ENCODE results near the gene TTLL1.
"Not testable (repeated sequence)": the region's sequence is repeated elsewhere in the genome, so short reads cannot be mapped to it uniquely, and the experiment has no call there.

The TTLL1 gene

DNA sequence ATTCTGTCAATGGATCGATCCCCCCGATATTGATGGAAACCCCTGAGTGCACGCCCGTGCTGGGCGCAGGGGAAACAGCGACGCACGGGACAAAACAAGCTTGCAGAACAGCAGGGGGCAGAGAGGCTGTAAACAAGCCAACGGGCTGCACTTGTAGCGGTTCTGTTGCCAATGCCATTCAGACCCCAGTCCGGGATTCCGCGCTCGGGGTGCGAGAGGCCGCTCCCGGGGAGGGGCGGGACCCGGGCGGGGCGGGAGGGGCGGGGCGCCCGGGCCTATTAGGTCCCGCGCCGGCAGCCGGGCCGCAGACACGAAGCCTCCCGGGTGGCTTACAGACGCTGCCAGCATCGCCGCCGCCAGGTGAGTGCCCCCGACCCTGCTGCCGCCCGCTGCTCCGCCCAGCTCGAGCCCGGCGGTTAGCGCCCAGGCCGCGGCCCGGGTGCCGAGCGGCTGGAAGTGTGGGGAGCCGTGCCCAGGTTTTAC is 21.3 kb upstream of the TTLL1 start, which contains the start of gene BIK:
BIK (plus strand) TSS at position 307 of the 483 bp plus-strand sequence. CDS start 13,273 bp downstream, outside the sequence.
- DNase-seq (ENCODE audit: low read depth in 2 of 2) = no peak

DNA sequence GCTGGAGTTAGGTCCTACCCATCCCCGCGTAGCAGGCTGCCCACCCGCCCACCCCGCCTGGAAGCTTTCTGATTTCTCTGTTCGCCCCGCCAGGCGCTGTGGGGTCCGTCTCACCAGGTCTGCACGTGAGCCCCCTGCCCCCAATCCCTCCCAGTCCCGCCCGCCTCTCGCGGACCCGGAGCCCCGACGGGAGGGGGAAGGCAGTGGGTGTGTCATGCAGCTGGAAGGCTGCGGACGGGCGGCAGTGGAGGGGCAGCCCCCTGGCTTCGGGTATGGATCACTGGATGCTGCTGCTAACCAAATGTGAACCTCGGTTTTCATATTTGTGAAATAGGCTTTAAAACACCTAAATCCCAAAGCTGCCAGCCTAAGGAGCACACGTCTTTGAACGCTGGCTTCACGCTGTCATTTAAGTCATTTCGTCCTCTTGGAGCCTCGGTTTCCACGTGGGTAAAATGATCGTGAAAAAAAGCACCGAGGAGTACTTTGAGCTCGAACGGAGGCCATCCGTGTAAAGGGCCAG is 20.8 kb upstream of the TTLL1 start:
- no peak for DNase-seq (ENCODE audit: low read depth in 2 of 2)

DNA sequence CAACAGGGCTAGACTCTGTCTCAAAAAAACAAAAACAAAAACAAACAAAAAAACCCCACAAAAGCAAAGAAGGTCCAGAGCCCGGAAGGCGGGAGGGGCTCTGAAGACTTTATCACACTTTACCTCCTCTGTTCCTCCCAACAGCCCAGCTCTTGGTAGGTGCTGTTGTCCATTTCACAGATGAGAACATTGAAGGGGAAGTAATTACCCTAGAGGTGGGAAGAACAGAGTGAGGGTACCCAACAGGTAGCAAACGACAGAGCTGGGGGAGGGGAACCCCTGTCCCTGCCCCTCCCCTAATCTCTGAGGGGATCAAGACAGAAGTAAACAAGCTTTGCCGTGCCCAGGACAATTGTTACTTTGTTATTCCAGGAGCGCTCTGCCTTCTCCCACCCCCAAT is 20.3 kb upstream of the TTLL1 start:
- no peak for DNase-seq (ENCODE audit: low read depth in 2 of 2)

DNA sequence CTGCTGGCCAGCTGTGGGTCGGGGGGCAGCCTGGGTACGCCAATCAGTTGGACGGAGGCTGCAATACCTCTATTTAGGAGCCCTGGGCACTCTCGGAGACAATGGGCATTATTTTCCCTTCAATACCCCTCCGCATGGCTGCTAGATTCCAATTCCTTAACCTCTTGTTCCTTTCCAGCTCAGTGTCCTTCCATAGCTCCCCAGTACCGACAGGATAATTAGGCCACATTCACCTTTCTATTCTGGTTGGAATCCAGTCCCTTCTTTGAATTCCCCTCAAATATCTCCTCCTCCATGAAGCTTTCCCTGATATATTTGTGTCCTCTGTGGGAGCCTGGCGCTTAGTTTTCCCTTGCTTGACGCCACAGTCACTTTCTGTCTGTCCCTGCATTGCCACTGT is 17.1 kb upstream of the TTLL1 start:
- no peak for DNase-seq (ENCODE audit: low read depth in 2 of 2)

DNA sequence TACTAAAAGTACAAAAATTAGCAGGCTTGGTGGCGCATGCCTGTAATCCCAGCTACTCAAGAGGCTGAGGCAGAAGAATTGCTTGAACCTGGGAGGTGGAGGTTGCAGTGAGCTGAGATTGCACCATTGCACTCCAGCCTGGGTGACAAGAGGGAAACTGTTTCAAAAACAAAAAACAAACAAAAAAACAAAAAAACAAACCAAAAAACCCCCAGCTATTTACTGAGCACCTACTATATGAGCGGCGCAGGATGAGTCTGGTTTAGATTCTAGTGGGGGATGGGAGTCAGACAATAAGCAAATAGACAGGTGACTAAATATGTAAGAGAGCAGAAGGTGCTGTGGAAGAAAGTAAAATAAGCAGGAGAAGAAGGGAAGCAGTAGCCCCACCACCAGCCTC is 15.8 kb upstream of the TTLL1 start:
- DNase-seq (ENCODE audit: low read depth in 2 of 2) = not testable (repeated sequence)

DNA sequence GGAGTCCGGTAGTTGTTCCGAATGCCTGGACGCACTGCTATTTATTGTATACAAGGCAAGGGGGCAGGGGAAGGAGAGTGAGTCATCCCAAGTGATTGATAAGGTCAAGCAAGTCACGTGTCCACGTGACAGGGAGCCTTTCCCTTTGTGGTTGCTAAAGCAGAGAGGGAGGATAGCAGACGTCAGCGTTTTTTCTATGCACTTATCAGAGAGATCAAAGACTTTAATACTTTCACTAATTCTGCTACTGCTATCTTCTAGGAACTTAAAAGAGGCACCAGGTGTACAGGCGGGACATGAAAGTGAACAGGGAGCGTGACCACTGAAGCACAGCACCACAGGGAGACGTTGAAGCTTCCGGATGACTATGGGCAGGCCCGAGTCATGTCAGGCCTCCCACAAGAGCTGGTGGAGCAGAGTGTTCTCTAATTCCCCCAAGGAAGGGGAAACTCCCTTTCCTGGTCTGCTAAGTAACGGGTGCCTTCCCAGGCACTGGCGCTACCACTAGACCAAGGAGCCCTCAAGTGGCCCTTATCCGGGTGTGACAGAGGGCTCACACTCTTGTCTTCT is 14.9 kb upstream of the TTLL1 start:
- DNase-seq (ENCODE audit: low read depth in 2 of 2) = not testable (repeated sequence)

DNA sequence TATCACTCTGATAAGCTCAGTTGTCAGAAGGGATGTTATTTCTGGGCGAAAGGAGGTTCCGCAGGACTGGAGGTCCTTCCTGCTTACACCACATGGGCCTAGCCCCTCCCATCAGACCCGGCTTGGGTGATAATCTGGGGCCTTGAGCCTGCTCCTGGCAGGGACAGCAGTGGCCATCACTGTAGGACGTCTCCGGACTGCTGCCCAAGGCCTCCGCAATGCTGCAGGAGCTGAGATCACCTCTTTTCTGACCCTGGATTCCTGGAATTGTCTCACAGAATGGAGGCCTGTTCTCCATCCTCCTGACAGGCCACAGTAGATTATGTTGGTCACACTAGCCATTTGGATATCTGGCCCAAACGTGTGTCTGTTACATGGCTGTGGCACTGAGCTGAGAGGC is 12.1 kb upstream of the TTLL1 start:
- DNase-seq (ENCODE audit: low read depth in 2 of 2) = no peak

DNA sequence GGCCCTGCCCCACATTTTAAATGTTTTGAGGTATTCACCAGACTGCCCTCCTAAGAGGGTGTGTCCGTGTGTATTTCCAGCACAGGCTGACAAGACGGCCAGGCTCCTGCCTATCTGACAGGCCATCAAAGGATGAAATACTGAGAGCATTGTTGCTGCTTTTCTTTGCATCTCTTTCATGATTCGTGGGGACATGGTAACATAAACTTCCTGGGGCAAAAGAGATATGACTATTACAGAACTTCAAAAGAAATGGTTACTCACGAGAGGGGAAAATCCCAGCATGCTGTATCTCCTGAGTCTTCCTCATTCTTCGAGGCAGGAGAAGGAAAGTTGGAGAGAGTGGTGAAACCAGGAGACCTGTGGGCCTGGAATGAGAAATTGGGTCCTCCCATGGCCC is 11.0 kb upstream of the TTLL1 start:
- DNase-seq (ENCODE audit: low read depth in 2 of 2) = no peak

DNA sequence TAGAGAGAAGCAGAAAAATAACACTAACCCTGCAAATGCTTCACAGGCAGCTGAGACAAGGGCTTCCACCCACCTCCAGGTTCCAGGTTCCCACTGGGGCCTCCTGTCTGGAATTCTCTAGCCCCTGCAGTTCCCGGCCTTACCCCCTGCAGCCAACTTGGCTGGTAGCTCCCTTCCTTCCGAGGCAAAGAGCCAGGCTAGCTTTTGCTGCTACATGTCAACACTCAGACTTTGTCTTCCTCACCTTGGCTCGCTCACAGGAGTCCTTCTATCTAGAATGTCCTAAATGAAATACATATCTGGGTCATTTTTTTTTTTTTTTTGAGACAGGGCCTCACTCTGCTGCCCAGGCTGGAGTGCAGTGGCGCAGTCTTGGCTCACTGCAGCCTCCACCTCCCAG is 9.9 kb upstream of the TTLL1 start:
- DNase-seq (ENCODE audit: low read depth in 2 of 2) = no peak

DNA sequence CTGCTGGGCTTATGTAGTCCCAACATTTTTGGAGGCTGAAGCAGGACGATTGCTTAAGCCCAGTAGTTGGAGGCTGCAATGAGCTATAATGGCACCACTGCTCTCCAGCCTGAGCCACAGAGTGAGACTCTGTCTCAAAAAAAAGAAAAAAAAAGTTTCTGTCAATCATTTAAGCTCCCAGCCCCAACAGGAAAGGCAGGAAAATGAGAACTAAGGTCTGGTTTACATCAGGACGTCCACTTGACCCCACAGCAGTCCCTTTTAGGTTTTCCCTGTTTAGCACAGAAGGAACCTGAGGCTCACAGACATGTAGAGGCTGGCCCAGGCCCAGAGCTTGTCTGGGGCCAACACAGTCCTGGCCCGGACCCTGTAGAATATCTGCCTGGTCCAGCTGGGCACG is 9.2 kb upstream of the TTLL1 start:
- DNase-seq (ENCODE audit: low read depth in 2 of 2) = no peak

DNA sequence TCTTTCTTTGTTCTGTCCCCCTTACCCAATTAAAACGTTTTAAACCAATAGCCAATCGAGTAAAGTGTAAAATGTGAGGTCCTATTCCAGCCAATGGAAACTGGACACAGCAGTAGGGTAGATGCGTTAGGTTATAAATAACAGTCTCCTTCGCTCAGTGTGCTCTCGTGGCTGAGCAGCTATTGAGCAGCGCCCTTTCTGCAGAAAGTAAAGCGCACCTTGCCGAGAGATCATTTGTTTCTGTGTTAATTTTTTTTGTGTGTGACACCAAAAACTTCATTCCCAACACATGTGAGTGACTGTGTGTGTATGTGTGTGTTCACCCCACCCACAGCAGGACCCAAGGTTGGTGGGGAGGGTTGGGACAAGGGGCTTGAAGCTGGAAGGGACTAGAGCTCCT is 7.2 kb upstream of the TTLL1 start:
- no peak for DNase-seq (ENCODE audit: low read depth in 2 of 2)

DNA sequence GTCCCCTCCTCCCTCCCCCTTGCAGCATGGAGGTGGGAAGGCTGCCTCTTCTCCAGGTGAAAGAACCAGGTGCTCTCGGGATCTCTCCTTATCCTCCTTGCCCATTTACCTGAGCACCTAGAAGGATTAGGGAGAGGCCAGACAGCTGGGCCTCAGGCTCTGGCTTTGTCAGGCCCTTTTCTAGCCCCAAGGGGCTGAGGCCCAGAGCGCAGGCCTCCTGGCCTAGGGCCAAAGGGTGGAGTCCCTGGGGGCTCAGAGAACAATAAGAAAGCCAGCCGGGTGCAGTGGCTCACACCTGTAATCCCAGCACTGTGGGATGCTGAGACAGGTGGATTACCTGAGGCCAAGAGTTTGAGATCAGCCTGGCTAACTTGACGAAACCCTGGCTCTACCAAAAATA is 5.4 kb upstream of the TTLL1 start:
- DNase-seq (ENCODE audit: low read depth in 2 of 2) = no peak

DNA sequence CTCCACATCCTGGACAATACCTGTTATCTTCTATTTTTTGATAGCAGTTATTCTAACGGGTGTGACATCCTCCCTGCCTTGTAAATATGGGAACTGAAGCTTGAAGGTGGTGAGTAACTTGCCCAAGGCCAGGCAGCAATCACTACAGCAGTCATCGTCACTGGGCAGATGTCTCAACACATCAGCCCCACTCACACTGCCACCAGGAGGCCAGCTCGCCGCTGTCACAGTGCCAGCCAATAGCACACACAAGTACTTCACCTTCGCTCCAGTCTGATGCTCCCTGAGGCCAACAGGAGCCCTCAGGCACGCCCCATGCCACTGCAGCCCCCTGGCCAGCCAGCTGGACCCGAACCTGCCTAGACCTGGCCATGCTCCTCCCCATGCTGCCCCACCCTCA is 4.9 kb upstream of the TTLL1 start:
- no peak for DNase-seq (ENCODE audit: low read depth in 2 of 2)

DNA sequence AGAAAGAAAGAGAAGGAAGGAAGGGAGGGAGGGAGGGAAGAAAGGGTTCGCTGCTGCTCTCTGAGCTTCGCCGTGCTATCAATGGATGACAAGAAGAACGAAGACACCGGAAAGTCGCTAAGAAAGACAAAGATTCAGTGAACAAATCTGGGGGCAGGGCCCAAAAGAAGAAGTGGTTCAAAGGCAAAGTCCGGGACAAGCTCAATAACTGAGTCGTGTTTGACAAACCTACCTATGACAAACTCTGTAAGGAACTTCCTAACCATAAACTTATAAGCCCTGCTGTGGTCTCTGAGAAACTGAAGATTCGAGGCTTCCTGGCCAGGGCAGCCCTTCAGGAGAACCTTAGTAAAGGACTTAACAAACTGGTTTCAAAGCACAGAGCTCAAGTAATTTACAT is 2.9 kb upstream of the TTLL1 start:
- DNase-seq (ENCODE audit: low read depth in 2 of 2) = no peak

DNA sequence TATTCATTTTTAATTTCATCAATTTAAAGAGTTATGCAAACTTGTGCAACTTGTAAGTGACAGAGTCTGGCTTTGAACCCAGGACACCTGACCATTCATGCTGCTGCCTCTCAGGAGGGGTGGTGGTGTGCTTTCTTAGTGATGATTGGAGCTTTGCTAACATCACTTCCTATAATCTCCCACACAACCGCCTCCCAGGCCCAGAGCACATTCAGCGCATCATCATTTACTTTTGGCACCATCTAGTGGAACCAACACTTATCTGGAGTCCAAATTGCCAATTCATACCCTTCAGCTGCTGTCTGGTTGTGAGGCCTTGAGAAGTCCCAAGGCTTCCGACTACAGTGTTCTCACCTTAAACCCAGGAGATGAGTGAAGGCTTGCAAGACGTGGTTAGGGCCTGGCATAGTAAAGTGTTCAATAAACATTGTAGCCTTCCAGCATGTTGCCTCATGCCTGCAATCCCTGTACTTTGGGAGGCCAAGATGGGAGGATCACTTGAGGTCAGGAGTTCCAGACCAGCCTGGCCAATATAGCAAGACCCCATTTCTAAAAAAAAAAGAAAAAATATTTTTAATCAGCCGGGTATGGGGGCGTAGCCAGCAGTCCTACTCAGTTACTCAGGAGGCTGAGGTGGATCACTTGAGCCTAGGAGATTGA is 1.1 kb upstream of the TTLL1 start:
- peak in 1 of 2 donors; percentile 11 for DNase-seq (ENCODE audit: low read depth in 2 of 2)

DNA sequence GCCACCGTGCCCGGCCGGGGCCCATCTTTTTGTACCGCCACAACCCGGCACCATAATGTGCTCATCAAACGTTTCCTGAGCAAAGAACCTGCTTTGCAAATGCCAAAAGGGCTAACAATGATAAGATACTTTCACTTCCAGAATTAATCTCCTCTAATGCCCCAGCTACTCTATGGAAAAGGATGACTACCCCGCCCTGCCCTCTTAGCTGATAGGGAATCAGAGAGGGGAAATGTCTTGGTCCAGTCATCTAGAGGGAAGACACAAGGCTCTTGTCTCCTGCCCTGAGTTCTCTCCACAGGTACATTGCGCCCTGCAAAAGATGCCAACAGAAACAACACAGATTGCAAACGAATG is 586 bp downstream of the TTLL1 start:
- DNase-seq (ENCODE audit: low read depth in 2 of 2) = no peak

DNA sequence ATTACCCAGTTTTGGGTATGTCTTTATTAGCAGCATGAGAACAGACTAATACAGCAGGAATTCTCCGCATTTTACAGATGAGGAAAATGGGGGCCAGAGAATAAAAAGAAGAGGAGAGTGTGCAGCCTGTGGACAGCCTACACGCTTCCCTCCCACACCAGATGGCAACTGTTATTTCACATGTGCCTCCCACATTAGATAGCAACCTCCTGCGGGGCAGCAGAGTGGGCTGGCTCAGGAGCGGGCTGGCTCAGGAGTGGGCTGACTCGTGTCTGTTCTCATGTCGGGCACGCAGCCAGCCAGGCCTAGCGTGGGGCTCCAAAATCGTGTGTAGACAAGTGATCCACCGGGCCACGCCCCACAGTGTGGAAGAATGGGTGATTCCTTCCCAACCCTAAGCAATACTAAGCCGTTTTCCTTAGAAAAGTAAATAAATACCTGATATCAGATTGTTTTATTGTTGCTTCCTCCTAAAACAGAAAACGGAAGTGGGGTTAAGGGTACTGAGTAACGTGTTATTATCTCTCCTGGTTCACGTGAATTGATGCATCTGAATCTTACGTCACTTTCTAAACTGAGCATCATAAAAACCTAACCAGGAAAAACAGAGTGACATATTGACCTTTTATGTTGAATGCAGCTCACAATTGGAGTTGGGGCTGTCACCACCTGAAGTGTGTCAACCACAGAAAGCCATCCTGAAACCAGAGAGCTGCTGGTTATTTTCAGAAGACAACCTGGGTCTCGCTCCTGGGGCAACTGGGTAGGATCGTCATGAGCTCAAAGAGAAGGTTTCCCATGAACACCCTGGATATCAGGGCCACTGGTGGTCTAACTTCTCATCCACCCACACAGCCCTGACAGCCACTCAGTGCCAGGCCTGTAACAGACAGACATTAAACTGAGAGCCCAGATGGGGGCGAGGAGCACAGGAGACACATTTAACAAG is 3.3 kb downstream of the TTLL1 start:
- no peak for DNase-seq (ENCODE audit: low read depth in 2 of 2)

DNA sequence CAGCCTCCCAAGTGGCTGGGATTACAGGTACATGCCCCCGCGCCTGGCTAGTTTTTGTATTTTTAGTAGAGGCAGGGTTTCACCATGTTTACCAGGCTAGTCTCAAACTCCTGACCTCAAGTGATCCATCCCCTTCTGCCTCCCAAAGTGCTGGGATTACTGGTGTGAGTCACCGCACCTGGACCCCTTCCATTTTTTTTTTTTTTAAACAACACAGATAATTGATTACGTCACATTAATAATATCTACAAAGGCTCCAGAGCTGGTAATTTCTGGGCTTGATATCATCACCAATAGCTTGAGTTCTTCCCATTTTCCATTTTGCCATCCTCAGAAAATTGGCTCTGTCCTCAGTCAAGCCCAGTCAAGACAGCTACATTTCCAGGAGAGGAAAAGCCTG is 7.2 kb downstream of the TTLL1 start:
- no peak for DNase-seq (ENCODE audit: low read depth in 2 of 2)

DNA sequence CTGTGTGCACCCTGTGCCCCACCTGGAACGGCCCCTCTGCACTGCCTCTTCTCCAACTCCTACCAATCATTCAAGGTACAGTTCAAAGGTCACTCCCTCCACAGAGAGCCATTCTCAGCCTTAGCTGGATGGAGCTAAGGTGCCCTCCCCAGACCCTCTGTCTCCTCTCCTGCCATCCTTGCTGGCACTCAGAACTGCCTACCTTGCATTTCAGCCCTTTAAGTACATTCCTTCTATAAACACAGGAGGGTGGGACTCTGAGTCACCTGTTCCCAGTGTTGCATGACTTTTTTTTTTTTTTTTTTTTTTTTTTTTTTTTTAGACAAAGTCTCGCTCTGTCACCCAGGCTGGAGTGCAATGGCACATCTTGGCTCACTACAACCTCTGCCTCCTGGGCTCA is 8.6 kb downstream of the TTLL1 start:
- DNase-seq (ENCODE audit: low read depth in 2 of 2) = no peak

DNA sequence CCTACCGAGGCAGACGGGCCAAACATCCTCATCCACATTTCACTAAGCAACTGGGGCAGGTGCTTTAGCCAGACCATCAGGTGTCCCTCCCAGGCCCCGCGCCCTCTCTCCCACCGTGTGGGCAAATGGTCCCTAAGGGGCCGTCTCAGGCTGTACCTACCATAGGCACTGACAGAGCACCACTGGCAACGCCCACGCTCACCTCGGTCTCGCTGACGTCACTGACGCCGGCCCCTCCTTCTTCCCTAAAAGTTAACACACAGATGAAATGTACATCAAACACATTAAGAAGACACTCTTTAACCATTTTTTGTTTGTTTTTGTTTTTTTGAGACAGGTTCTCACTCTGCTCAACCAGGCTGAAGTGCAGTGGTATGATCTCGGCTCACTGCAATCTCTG is 9.4 kb downstream of the TTLL1 start:
- DNase-seq (ENCODE audit: low read depth in 2 of 2) = no peak

DNA sequence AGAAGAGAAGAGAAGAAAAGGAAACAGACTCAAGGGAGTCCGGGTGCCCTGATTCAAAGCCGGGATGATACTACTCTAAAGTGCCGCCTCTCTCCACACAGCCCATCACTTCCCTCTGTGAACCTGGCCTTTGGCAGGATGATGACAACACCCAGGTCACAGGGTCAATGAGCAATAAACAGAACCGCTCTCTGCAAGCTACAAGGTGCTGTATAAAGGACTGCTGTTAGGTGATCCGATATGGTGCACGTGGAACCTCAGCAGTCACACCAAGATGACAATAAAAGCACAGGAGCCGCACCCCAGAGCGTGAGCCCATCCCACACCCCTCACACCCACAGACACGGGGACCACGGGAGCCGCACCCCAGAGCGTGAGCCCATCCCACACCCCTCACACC is 10.7 kb downstream of the TTLL1 start:
- no peak for DNase-seq (ENCODE audit: low read depth in 2 of 2)

DNA sequence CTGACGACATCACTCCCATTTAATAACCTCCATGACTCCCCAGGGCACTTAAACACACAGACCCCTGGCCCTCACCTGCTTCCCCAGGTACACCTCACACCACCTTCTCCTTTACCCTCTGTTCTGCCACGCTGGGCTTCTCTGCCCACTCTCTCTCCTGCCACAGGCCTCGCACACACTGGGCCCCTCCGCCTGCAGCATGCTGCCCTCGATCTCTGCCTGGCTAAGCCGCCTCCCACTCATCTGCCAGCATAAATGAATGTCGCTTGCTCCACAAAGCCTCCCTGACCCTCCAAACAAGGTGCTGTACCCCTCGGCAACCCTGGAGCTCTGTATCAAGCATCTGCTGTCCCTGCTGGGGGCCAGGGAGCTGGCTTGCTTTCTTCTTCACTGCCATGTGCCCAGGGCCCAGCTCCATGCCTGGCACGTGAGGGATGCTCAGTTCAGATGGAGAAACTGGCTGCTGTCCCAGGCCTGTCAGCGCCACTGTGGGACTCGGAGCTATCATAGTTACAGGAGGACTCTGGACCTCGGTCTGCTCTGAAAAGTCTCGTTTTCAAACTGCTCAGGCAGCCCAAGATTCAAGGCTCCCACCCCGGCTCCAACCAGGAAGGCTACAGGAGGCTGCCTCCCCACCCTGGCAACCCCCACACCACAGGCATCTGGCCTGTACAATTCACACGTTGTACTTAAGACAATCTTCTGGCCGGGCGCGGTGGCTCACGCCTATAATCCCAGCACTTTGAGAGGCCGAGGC is 11.9 kb downstream of the TTLL1 start:
- DNase-seq (ENCODE audit: low read depth in 2 of 2) = no peak
